ENCODE measurements around the gene VMAC. TPM values are rescaled to one million over a fixed set of nuclear protein-coding genes. Genes with fewer than 3 reads are reported as not detected.

Gene VMAC
- total RNA-seq, 2 experiments from 2014 or later: 1.5 to 2.0 TPM

Other genes with a start within 250 kb of the VMAC start
- gene MICOS13, start 224.4 kb upstream of the VMAC start, total RNA-seq: 10 to 100 TPM; 43.3 to 44.8 TPM
- gene HSD11B1L, start 223.8 kb upstream of the VMAC start, total RNA-seq: 1 to 10 TPM; 2.6 to 3.0 TPM
- gene RPL36, start 214.6 kb upstream of the VMAC start, total RNA-seq: 1,000 to 10,000 TPM; 1,916 to 2,003 TPM
- 100 to 1,000 TPM; 223 to 229 TPM for gene LONP1, start 184.7 kb upstream of the VMAC start, total RNA-seq
- not detected for gene CATSPERD, start 184.2 kb upstream of the VMAC start, total RNA-seq
- gene PRR22, start 120.1 kb upstream of the VMAC start, total RNA-seq: 1 to 10 TPM; 1.1 to 1.5 TPM
- gene DUS3L, start 113.7 kb upstream of the VMAC start, total RNA-seq: 10 to 100 TPM; 43.1 to 45.2 TPM
- gene NRTN, start 99.8 kb upstream of the VMAC start, total RNA-seq: under 1 TPM; 0.38 to 0.42 TPM
- not detected for gene FUT6, start 65.2 kb upstream of the VMAC start, total RNA-seq
- not detected for gene FUT3, start 53.4 kb upstream of the VMAC start, total RNA-seq
- under 1 TPM; 0.19 to 0.30 TPM for gene FUT5, start 34.3 kb upstream of the VMAC start, total RNA-seq
- gene NDUFA11, start 1.1 kb upstream of the VMAC start, total RNA-seq: 100 to 1,000 TPM; 226 to 228 TPM
- gene CAPS, start 9.4 kb downstream of the VMAC start, total RNA-seq: 1 to 10 TPM; 2.1 to 2.8 TPM
- 10 to 100 TPM; 77.9 to 80.5 TPM for gene RANBP3, start 73.3 kb downstream of the VMAC start, total RNA-seq
- gene RFX2, start 205.6 kb downstream of the VMAC start, total RNA-seq: 1 to 10 TPM; 4.7 to 6.0 TPM
- not detected for gene ACSBG2, start 230.8 kb downstream of the VMAC start, total RNA-seq